Activated CD4-positive, CD25-positive, alpha-beta regulatory T cell treated with anti-CD3 and anti-CD28 coated beads, Interleukin-2, amount 50 U/mL, for 16 hours (primary cell): ENCODE data around the gene DEUP1.
"Not testable (repeated sequence)": the region's sequence is repeated elsewhere in the genome, so short reads cannot be mapped to it uniquely, and the experiment has no call there.

Experiments
- DNase-seq: peaks from one replicate; pipeline ENCODE4 v3.0.0-alpha.2; 2020; ENCODE audit warnings: low read depth, low spot score

The DEUP1 gene

DNA sequence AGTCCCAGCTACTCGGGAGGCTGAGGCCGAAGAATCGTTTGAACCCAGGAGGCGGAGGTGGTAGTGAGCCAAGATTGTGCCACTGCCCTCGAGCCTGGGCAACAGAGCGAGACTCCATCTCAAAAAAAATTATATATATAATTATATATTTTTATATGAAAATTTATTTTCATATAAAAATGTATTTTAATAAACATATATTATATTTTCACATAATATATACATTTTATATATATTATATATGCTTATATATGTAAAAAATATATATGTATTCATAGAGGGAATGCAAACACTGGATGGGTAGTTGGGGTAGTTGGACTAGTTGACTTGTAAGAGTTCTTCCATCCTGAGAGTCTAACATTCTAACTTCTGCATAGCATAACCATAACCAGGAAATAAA is 20.3 kb downstream of the DEUP1 start:
- DNase-seq: no peak

DNA sequence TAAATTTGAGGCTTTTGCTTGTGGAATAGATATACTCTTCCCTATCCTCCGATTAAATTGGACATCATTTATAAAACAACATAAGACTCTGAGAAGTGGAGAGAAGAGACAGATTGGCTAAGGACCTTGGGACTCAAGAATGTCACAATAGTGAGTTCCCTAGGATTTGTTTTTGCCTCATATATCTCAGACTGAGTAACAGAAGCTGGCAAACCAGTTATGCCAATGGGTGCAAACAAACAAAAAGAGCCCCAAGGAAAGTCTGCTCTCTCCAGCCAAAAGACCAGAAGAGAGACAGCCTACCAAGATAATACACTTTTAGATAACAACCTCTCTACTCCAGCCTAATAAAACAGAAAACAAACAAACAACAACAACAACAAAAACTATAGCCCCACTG is 28.9 kb downstream of the DEUP1 start:
- DNase-seq: no peak

DNA sequence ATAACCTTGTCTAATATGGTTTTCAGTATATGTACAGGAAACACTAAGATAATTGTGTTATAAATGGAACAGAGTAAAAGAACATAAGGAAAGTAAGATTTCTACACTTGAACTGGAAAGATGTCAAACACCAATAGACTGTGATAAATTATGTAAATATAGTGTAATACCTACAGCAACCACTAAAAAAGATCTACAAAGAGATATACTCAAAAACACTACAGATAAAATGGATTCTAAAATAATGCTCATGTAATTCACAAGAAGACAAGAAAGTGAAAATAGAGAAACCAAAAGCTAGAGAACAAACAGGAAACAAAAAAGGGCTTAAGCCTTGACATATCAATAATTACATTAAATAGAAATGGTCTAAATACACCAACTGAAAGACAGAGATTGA is 30.9 kb downstream of the DEUP1 start:
- DNase-seq: no peak

DNA sequence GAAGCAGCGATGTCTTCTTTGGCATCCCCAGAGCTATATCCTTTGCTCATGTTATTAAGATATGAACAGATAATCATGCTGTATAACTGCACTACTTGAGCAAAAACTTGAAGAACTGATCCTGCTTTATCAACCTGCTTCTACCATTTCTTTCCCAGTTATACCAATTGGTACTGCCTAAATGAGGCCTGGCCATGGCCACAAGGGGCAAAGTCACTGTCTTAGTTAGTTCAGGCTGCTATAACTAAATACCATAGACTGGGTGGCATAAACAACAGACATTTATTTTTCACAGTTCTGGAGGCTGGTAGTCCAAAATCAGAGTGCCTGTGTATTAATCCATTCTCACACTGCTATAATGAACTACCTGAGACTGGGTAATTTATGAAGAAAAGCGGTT is 37.5 kb downstream of the DEUP1 start:
- DNase-seq: no peak

DNA sequence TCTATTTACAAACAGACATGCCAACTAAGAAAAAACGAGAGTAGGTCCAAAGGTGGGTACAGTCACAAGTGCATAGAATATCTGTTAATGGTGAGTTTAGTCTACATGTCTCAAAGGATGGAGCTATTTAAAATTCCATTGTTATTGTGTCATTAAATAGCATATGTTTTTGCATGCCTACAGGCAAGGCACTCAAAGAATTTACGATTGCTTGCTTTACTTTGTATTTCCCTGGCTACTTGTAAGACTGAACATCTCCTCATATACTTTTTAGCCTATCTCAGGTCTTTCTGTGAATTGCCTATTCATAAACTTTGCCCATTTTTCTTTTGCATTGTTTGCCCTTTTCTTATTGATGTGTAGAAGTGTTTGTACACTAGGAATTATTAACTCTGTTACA is 39.7 kb downstream of the DEUP1 start:
- no peak for DNase-seq

DNA sequence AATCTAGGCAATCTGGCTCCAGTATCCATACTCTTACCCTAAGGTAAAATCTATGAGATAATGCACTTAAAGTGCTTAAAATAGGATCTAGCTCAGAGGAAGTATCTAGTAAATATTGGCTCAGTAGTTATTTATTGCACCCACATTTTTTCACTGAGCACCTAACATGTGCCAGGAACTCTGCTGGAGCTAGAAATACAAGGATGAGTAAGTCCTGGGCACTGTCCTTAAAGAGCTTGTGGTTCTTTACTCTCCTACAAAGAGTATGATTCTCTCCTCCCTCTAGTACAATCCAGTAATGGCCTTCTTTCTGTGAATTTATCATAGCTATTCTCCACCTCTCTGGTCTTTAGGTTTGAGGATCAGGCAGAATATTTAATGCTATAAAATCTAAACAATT is 59.2 kb downstream of the DEUP1 start:
- DNase-seq: no peak

DNA sequence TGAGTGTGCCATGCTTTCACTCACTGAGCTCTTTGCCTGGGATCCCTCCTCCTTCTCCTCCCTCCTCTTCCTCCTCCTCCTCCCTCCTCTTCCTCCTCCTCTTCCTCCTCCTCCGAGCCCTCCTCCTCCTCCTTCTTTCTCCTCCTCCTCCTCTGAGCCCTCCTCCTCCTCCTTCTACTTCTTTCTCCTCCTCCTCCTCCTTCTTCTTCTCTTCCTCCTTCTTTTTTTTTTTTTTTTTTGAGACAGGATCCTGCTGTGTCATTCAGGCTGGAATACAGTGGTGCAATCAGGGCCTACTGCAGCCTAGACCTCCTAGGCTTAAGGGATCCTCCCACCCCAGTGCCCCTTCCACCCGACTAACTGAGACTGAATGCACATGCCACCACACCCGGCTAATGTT is 62.3 kb downstream of the DEUP1 start:
- no peak for DNase-seq

DNA sequence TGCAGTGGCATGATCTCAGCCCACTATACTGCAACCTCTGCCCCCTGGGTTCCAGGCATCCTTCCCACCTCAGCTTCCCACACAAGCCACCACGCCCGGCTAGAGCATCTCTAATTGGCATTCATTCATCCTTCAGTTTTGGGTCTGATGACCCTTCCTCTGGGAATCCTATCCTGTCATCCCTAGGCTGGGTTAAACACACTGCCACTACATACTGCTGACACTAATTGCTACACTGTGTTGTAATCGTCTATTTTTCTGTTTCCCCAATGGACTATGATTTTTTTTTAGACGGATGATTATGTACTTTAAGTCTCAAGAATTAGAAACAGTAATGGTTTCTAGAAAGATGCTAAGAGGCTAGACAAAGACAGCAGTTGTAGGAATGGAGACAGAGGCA is 62.8 kb downstream of the DEUP1 start:
- no peak for DNase-seq

DNA sequence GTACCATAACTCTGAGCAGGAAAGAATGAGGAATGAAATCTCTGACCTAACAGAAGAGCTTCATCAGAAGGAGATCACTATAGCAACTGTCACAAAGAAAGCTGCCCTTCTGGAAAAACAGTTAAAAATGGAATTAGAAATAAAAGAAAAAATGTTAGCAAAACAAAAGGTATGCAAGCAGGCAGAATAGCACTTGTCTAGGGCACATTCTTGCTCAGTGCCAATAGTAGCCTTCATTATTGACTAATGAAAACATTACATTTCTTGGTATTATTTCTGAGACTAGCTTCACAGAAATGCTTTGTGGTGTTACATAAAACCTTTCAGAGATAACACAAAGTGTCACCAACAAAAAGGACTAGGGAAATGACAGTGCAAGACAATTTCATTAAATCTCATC is 63.9 kb downstream of the DEUP1 start:
- DNase-seq: no peak

DNA sequence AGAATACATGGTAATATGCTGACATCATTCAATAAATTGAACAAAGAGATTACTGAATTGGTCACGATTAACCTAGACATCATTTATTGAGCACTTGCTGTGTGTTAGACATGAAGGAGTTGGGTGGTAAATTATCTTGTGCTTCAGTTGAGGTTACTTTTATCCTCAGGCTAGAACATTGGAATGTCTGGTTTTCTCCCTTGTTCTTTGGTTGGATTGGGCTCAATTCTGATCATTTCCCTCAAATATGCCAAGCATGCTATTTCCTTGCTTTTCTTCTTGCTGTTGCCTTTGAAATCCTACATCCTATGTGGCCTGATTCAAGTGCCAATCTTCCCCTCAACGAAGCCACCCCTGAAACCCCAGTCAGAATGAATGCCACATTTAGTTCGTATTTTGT is 65.8 kb downstream of the DEUP1 start:
- no peak for DNase-seq

DNA sequence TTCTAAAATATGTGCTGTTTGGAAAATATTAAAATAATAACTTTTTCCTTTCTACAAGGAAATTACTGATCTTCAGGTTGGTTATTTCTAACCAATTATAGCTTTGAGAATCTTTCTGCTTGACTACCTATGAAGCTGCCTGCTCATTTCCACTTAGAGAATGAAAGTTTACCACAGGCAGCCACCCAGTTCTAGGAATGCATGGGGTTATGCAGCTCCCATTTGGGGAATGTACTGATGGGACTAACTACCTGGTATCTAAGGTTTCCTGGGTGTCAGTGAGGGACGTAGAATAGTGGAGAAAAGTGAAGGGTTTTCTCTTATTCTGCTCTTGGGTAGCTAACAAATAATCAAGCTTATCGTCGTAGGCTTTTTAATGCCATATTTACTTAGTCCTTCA is 73.4 kb downstream of the DEUP1 start:
- DNase-seq: no peak

DNA sequence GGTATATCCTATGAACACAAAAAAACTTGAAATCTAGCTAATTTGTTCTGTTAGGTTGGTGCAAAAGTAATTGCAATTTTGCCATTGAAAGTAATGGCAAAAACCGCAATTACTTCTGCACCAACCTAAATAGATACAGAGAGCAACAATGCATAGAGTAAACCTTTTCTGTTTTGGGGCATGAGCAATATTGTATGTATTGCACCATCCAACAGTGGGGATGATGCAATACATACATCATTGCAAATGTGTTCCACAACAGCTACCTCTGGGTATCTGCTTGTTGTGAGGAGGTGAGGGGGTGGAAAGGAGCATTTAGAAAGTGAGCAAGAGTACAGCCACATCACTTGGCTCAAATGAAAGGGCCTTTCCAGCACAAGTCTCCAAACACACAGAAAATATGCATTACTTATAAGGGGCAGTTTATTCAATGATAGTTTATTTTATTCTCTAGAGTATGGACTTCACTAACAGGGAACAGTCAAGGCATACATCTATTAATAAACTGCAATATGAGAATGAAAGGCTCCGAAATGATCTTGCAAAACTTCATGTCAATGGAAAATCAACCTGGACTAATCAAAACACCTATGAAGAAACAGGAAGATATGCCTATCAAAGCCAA is 77.3 kb downstream of the DEUP1 start:
- DNase-seq: no peak

DNA sequence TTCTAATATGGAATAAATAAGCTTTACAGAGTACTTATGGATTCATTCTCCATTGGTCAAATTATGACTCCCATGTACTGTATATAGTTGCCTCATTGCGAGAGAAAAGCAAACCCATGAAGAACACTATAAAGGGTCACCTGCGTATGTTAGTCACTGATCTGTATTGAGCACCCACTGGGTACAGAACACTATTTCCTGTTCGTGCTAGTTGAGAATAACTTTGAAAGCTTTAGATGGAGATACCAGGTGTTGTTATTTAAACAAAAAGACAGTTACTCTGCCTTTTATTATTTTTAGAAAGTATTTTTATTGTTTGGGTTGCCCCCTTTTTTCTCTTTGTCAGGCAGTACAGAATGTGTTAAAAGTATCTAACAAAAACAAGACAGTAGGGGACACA is 79.9 kb downstream of the DEUP1 start:
- DNase-seq: no peak

DNA sequence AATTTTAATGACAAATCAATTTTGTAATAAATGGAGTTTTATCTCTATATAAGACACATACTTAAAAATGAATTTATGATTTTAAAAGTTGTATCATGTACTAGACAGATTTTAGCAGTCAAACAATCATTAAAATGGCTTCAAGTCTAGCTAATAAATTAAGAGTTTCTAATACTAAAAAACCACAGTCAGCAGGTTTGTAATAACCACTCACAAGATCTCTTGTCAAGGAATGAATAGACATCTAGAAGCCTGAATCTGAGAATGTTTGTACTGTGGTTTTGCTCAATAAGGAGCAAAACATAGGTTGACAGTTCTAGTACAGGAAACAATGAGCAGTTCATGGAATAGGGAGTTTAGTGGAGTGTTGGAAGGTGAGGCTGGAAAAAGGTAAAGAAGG is 81.2 kb downstream of the DEUP1 start:
- DNase-seq: no peak

DNA sequence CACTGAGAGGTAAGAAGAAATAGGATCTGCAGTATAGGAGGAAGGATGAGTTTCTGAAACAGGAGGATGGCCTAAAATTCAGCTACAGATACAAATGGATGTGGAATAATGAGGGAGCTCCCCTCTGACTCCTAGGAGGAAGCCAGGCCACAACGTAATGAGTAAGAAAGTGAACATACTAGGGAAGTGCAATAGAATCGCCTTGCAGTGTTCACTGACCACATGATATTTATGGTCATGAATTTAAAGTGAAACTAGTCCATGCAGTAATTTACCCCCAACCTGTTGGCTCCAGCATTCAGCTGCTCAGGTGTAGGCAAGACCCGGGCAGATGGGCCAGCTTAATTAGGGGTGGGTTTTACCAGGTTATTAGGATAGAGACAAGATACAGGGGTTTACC is 101.7 kb downstream of the DEUP1 start:
- no peak for DNase-seq

DNA sequence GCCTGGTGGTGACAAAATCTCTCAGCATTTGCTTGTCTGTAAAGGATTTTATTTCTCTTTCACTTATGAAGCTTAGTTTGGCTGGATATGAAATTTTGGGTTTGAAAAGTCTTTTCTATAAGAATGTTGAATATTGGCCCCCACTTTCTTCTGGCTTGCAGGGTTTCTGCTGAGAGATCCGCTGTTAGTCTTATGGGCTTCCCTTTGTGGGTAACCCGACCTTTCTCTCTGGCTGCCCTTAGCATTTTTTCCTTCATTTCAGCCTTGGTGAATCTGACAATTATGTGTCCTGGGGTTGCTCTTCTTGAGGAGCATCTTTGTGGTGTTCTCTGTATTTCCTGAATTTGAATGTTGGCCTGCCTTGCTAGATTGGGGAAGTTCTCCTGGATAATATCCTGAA is 112.7 kb downstream of the DEUP1 start:
- not testable (repeated sequence) for DNase-seq

DNA sequence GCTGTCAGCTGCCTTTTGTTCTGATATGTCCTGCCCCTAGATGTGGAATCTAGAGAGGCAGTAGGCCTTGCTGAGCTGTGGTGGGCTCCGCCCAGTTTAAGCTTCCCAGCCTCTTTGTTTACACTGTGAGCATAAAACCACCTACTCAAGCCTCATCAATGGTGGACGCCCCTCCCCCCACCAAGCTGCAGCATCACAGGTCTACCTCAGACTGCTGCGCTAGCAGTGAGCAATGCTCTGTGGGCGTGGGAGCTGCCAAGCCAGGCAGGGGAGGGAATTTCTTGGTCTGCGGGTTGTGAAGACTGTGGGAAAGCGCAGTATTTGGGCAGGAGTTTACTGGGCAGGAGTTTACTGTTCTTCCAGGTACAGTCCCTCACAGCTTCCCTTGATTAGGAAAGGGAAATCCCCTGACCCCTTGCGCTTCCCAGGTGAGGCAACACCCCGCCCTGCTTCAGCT is 114.1 kb downstream of the DEUP1 start:
- no peak for DNase-seq

DNA sequence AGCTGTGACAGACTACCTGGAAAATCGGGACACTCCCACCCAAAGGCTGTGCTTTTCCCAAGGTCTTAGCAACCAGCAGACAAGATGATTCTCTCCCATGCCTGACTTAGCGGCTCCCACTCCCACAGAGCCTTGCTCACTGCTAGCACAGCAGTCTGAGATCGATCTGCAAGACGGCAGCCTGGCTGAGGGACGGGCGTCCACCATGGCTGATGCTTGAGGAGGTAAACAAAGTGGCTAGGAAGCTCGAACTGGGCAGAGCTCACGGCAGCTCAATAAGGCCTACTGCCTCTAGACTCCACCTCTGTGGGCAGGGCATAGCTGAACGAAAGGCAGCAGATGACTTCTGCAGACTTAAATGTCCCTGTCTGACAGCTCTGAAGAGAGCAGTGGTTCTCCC is 127.7 kb downstream of the DEUP1 start:
- DNase-seq: no peak

DNA sequence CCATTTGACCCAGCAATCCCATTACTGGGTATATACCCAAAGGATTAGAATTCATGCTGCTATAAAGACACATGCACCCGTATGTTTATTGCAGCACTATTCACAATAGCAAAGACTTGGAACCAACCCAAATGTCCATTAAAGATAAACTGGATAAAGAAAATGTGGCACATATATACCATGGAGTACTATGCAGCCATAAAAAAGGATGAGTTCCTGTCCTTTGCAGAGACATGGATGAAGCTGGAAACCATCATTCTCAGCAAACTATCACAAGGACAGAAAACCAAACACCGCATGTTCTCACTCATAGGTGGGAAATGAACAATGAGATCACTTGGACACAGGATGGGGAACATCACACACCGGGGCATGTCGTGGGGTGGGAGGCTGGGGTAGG is 133.1 kb downstream of the DEUP1 start:
- DNase-seq: not testable (repeated sequence)

DNA sequence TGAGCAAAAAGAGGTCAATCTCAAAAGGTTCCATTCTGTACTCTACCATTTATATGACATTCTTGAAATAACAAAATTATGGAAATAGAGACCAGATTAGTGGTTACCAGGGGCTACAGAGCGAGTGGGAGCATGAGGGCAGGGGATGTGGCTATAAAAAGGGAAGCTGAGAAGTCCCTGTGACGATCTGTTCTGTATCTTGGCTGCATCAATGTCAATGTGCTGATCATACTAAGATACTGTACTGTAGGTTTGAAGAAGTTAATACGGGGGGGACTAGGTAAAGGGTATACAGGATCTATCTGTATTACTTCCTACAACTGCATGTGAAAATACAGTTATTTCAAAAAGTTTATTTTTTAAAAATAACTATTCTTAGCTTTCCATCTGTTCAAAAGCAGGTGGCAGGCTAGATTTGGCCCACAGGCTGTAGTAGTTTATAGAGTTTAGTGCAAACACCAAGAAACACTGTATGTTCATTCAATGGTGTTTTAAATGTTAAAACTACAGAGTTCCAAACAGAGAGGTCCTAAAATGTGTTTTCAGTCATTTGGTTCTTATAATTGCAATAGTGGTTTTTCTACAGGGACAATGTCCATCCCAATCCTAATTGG is 134.5 kb downstream of the DEUP1 start:
- DNase-seq: no peak

DNA sequence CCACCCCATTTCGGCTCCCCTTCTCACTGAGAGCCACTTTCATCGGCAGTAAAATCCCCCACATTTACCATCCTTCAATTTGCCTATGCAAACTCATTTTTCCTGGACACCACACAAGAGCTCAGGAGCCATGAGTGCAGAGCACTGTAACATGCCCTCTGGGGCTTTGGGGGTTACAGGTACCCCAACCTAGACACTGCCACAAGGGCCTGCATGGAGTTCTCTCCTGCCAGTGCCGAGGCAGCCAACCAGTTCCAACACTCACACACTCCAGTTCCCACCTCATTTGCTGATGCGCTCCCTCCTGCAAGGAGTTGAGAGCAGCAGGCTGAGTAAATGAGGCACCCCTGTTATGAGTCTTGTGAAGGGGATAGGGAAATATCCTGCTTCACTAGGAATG is 136.5 kb downstream of the DEUP1 start:
- DNase-seq: no peak

DNA sequence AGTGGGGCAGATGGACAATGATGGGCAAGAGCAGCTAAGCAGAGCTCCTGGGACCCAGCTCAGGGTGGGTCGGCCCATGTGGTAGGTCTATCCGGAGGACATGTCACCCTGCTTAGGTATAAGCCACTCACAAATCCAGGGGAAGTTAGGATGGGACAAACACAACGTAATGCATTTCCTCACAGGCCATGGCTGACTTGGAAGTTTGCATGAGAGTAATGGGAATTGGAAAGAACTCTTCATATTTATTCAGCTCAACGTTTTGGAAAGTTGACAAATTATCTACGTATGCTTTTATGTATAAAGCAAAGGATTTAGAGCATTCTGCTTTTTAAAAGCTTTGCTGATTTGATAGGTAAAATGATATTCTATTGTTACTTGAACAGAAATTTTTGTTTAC is 137.7 kb downstream of the DEUP1 start:
- no peak for DNase-seq

DNA sequence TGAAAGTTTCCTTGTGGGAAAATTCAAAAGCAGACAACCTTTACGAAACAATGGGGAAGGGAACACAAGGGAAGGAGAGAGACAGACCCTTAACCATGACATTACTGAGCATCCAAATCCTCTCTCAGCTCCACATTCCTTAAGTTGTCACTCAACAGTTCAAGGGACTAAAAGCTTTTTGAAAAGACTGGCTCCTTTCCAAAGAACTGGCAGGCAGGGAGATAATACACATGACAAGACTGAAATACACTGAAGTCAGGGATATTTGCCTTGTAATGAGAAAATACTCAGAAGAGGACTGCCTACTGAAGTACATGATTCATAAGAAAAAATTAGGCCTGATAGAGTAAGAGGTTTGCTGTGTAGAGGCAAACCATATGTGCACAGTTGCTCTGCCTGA is 143.6 kb downstream of the DEUP1 start:
- DNase-seq: no peak

DNA sequence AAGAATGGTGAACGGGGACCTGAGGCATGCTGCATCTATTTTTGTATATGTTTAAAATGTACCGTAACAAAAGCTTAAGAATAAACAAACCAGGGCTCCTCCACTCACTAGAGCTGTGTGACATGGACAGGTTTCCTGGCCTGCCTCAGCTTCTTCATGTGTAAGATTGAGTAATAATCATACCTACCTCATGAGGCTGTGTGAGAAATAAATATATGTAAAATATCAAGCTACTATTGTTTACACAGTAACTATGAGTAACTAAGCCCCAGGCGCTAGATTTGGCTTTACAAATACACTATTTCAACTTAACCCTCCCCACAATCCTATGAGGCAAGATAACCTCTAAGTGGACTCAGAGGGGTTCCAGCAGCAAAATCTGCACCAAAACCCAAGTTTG is 146.3 kb downstream of the DEUP1 start:
- no peak for DNase-seq
